Activated naive CD4-positive, alpha-beta T cell treated with anti-CD3 and anti-CD28 coated beads for 36 hours (primary cell): ENCODE measurements around the gene RBMS3. TPM values are rescaled to one million over a fixed set of nuclear protein-coding genes. Genes with fewer than 3 reads are reported as not detected.
"Not testable (repeated sequence)": the region's sequence is repeated elsewhere in the genome, so short reads cannot be mapped to it uniquely, and the experiment has no call there.

ENCODE experiments used
- CTCF ChIA-PET: fragments of 350-600 bp; sonication (Branson Sonifier 250); formaldehyde crosslinking; loops from one replicate; lab custom pipeline; 2021; ENCODE audit warnings: antibody characterized with exemption; lab: Charles Lee
- DNase-seq: peaks from one replicate; pipeline ENCODE4 v3.0.0-alpha.2; 2020
- H3K27ac Mint-ChIP-seq: one replicate; pipeline ENCODE4 v1.8.0; 2021; ENCODE audit warnings: mild to moderate bottlenecking, mixed read lengths
- H3K27me3 Mint-ChIP-seq: one replicate; pipeline ENCODE4 v1.8.0; 2021; ENCODE audit warnings: low read depth, mixed read lengths
- H3K36me3 Mint-ChIP-seq: one replicate; pipeline ENCODE4 v1.8.0; 2021; ENCODE audit warnings: low read depth, mixed read lengths
- H3K4me1 Mint-ChIP-seq: one replicate; pipeline ENCODE4 v1.8.0; 2021; ENCODE audit warnings: low read depth, mixed read lengths
- H3K4me3 Mint-ChIP-seq: one replicate; pipeline ENCODE4 v1.8.0; 2021; ENCODE audit warnings: mild to moderate bottlenecking, moderate library complexity, mixed read lengths
- H3K9me3 Mint-ChIP-seq: one replicate; pipeline ENCODE4 v1.8.0; 2021; ENCODE audit warnings: mixed read lengths
- intact Hi-C: fragments of 100-400 bp; cut with micrococcal nuclease; formaldehyde crosslinking; loops from one replicate; pipeline ENCODE4 v1.15.1; 2023
- total RNA-seq, 2 experiments: library from RNA; stranded (reverse); gene quantifications; one replicate each; pipeline ENCODE4 v1.2.3, GENCODE V29; 2021

RBMS3 gene
- total RNA-seq, 2 experiments from 2014 or later, result 0.84 to 1.1 TPM

- Mint-ChIP-seq H3K4me3 (no peak overlapping the region), H3K27ac (no peak overlapping the region)
- CTCF ChIA-PET, result no interaction called here
Measured at GRCh38 chr3:29389362-29389761, 108.5 kb downstream of the RBMS3 start.

GRCh38 chr3:29392625-29393388 is 111.9 kb downstream of the RBMS3 start:
- DNase-seq, result no peak
- CTCF ChIA-PET, result no interaction called here
- H3K4me1 Mint-ChIP-seq, result no peaks in the 10 kb centered on the region
- no peak overlapping the region for H3K27ac Mint-ChIP-seq
- no peak overlapping the region for H3K4me3 Mint-ChIP-seq
- no peaks in the 10 kb centered on the region for H3K36me3 Mint-ChIP-seq
- no peaks in the 10 kb centered on the region for H3K27me3 Mint-ChIP-seq
- intact Hi-C loops, result no loop called here
- H3K9me3 Mint-ChIP-seq, result peaks cover 4% of the 10 kb centered on the region

More at GRCh38 chr3:29389362-29389761, 108.5 kb downstream of the RBMS3 start:
- intact Hi-C loops, result no loop called here
- no peak for DNase-seq
- Mint-ChIP-seq H3K4me1 (peaks cover 4% of the 10 kb centered on the region), H3K9me3 (peaks cover 4% of the 10 kb centered on the region), H3K27me3 (no peaks in the 10 kb centered on the region), H3K36me3 (no peaks in the 10 kb centered on the region)

- DNase-seq, H3K36me3 Mint-ChIP-seq, H3K9me3 Mint-ChIP-seq, CTCF ChIA-PET, intact Hi-C loops, H3K4me3 Mint-ChIP-seq, H3K4me1 Mint-ChIP-seq, H3K27me3 Mint-ChIP-seq, H3K27ac Mint-ChIP-seq: not testable (repeated sequence)
Measured at GRCh38 chr3:29393946-29394345, 113.1 kb downstream of the RBMS3 start.

GRCh38 chr3:29397406-29397805 is 116.5 kb downstream of the RBMS3 start:
- intact Hi-C loops, result no loop called here

GRCh38 chr3:29398787-29399186 is 117.9 kb downstream of the RBMS3 start:
- CTCF ChIA-PET, result no interaction called here
- no peaks in the 10 kb centered on the region for H3K4me1 Mint-ChIP-seq
- no peak for DNase-seq

More at GRCh38 chr3:29397406-29397805, 116.5 kb downstream of the RBMS3 start:
- Mint-ChIP-seq H3K36me3 (no peaks in the 10 kb centered on the region), H3K27me3 (no peaks in the 10 kb centered on the region), H3K27ac (no peak overlapping the region), H3K9me3 (peaks cover 4% of the 10 kb centered on the region), H3K4me1 (no peaks in the 10 kb centered on the region), H3K4me3 (no peak overlapping the region)
- CTCF ChIA-PET, result no interaction called here
- DNase-seq, result no peak

GRCh38 chr3:29406291-29406832 is 125.5 kb downstream of the RBMS3 start:
- DNase-seq, result no peak
- no peak overlapping the region for H3K27ac Mint-ChIP-seq
- no peaks in the 10 kb centered on the region for H3K36me3 Mint-ChIP-seq
- no peaks in the 10 kb centered on the region for H3K9me3 Mint-ChIP-seq
- H3K27me3 Mint-ChIP-seq, result no peaks in the 10 kb centered on the region
- no peaks in the 10 kb centered on the region for H3K4me1 Mint-ChIP-seq
- no peak overlapping the region for H3K4me3 Mint-ChIP-seq
- intact Hi-C loops, result no loop called here
- CTCF ChIA-PET, result no interaction called here

More at GRCh38 chr3:29398787-29399186, 117.9 kb downstream of the RBMS3 start:
- no peaks in the 10 kb centered on the region for H3K27me3 Mint-ChIP-seq
- H3K36me3 Mint-ChIP-seq, result no peaks in the 10 kb centered on the region
- peaks cover under 1% of the 10 kb centered on the region for H3K9me3 Mint-ChIP-seq
- intact Hi-C loops, result no loop called here
- H3K4me3 Mint-ChIP-seq, result no peak overlapping the region
- no peak overlapping the region for H3K27ac Mint-ChIP-seq

GRCh38 chr3:29408676-29409075 is 127.8 kb downstream of the RBMS3 start:
- Mint-ChIP-seq H3K36me3 (no peaks in the 10 kb centered on the region), H3K4me3 (no peak overlapping the region), H3K9me3 (no peaks in the 10 kb centered on the region), H3K4me1 (no peaks in the 10 kb centered on the region), H3K27ac (no peak overlapping the region), H3K27me3 (no peaks in the 10 kb centered on the region)
- CTCF ChIA-PET, result interaction anchor here (0.7 kb wide), 1 partner anchor 31 kb away, joined by 3 read pairs; no protein-coding TSS in a partner anchor
- DNase-seq, result no peak
- intact Hi-C loops, result no loop called here

GRCh38 chr3:29409409-29409808 is 128.5 kb downstream of the RBMS3 start:
- CTCF ChIA-PET, result interaction anchor here (0.7 kb wide), 1 partner anchor 30 kb away, joined by 3 read pairs; no protein-coding TSS in a partner anchor
- DNase-seq, result no peak
- Mint-ChIP-seq H3K27me3 (peaks cover under 1% of the 10 kb centered on the region), H3K4me3 (no peak overlapping the region), H3K27ac (no peak overlapping the region), H3K4me1 (no peaks in the 10 kb centered on the region), H3K9me3 (no peaks in the 10 kb centered on the region), H3K36me3 (no peaks in the 10 kb centered on the region)
- intact Hi-C loops, result no loop called here

- H3K36me3 Mint-ChIP-seq, result no peaks in the 10 kb centered on the region
- H3K4me3 Mint-ChIP-seq, result no peak overlapping the region
Measured at GRCh38 chr3:29410220-29410619, 129.3 kb downstream of the RBMS3 start.

GRCh38 chr3:29410660-29411405 is 130.0 kb downstream of the RBMS3 start:
- CTCF ChIA-PET, result no interaction called here
- no peak overlapping the region for H3K27ac Mint-ChIP-seq
- DNase-seq, result no peak
- H3K9me3 Mint-ChIP-seq, result no peaks in the 10 kb centered on the region
- no peaks in the 10 kb centered on the region for H3K36me3 Mint-ChIP-seq
- H3K27me3 Mint-ChIP-seq, result peaks cover 2% of the 10 kb centered on the region
- intact Hi-C loops, result no loop called here
- H3K4me3 Mint-ChIP-seq, result no peak overlapping the region
- H3K4me1 Mint-ChIP-seq, result no peaks in the 10 kb centered on the region

More at GRCh38 chr3:29410220-29410619, 129.3 kb downstream of the RBMS3 start:
- CTCF ChIA-PET, result no interaction called here
- Mint-ChIP-seq H3K27ac (no peak overlapping the region), H3K9me3 (no peaks in the 10 kb centered on the region), H3K27me3 (peaks cover 2% of the 10 kb centered on the region), H3K4me1 (no peaks in the 10 kb centered on the region)
- no peak for DNase-seq
- intact Hi-C loops, result no loop called here

- CTCF ChIA-PET, result no interaction called here
Measured at GRCh38 chr3:29412110-29412509, 131.2 kb downstream of the RBMS3 start.

GRCh38 chr3:29414468-29415224 is 133.8 kb downstream of the RBMS3 start:
- CTCF ChIA-PET, result no interaction called here
- H3K27ac Mint-ChIP-seq, result no peak overlapping the region

More at GRCh38 chr3:29412110-29412509, 131.2 kb downstream of the RBMS3 start:
- H3K4me1 Mint-ChIP-seq, result no peaks in the 10 kb centered on the region
- DNase-seq, result no peak
- intact Hi-C loops, result no loop called here
- peaks cover 2% of the 10 kb centered on the region for H3K27me3 Mint-ChIP-seq
- no peaks in the 10 kb centered on the region for H3K9me3 Mint-ChIP-seq
- H3K4me3 Mint-ChIP-seq, result no peak overlapping the region
- H3K27ac Mint-ChIP-seq, result no peak overlapping the region
- H3K36me3 Mint-ChIP-seq, result no peaks in the 10 kb centered on the region

More at GRCh38 chr3:29414468-29415224, 133.8 kb downstream of the RBMS3 start:
- H3K36me3 Mint-ChIP-seq, result no peaks in the 10 kb centered on the region
- H3K4me3 Mint-ChIP-seq, result no peak overlapping the region
- no peaks in the 10 kb centered on the region for H3K9me3 Mint-ChIP-seq
- intact Hi-C loops, result no loop called here
- DNase-seq, result no peak
- peaks cover 2% of the 10 kb centered on the region for H3K27me3 Mint-ChIP-seq
- H3K4me1 Mint-ChIP-seq, result no peaks in the 10 kb centered on the region
